Erythroblast (primary cell): Measurements from ENCODE around the gene STARD9.

Experiments used
- GATA1 ChIP-seq: IDR thresholded peaks from 2 replicates; pipeline ENCODE4 v1.6.1; 2011; ENCODE audit warnings: low read depth, mild to moderate bottlenecking, control low read depth, low read length, moderate library complexity
- POLR2A ChIP-seq: IDR thresholded peaks from 2 replicates; pipeline ENCODE4 v1.6.1; 2011; ENCODE audit warnings: mild to moderate bottlenecking, low read length

GRCh38 chr15:42734076-42734672 is 158.8 kb downstream of the STARD9 start:
- TF ChIP-seq POLR2A = no peak
- TF ChIP-seq GATA1 = no peak
